OCI-LY7 (cell line): ENCODE results near the gene EXPH5. TPM values are rescaled to one million over a fixed set of nuclear protein-coding genes. Genes with fewer than 3 reads are reported as not detected.

ENCODE experiments used
- BruUV-seq: library from RNA; stranded (reverse); fragments of 400-500 nt; replicated peaks from 2 replicates; lab custom pipeline; 2021; lab: Mats Ljungman, UMichigan
- CTCF ChIA-PET: fragments of 300-600 bp; sonication (Branson Sonifier 250); formaldehyde crosslinking; loops from one replicate; lab custom pipeline; 2022; ENCODE audit warnings: antibody characterized with exemption; ENCODE audit not compliant: unreplicated experiment; lab: Charles Lee
- POLR2A ChIA-PET: fragments of 300-600 bp; sonication (Branson Sonifier 250); formaldehyde crosslinking; loops from one replicate; lab custom pipeline; 2022; ENCODE audit warnings: antibody characterized with exemption; lab: Charles Lee
- DNase-seq: peaks from one replicate; pipeline ENCODE4 v3.0.0-alpha.2; 2015; ENCODE audit warnings: low spot score
- H2AFZ ChIP-seq: fragments of 200-600 bp; sonication (generic), shearing (Covaris generic); 2 replicates; pipeline ENCODE4 v1.6.1; 2014; ENCODE audit warnings: mild to moderate bottlenecking, antibody characterized with exemption, low read length, moderate library complexity
- H3K27ac ChIP-seq: fragments of 200-600 bp; sonication (generic); 2 replicates; pipeline ENCODE4 v1.5.1; 2014; ENCODE audit warnings: mixed run types, low read depth, mild to moderate bottlenecking, moderate library complexity, low read length, inconsistent platforms; ENCODE audit not compliant: poor library complexity, severe bottlenecking
- H3K36me3 ChIP-seq: fragments of 200-600 bp; sonication (generic); 2 replicates; pipeline ENCODE4 v1.6.1; 2014; ENCODE audit warnings: mild to moderate bottlenecking, antibody characterized with exemption, low read length, moderate library complexity, mixed read lengths; ENCODE audit not compliant: insufficient read depth
- H3K4me1 ChIP-seq: fragments of 200-600 bp; sonication (generic); 2 replicates; pipeline ENCODE4 v1.5.1; 2014; ENCODE audit warnings: mild to moderate bottlenecking, low read length; ENCODE audit not compliant: insufficient read depth, poor library complexity, severe bottlenecking
- H3K4me2 ChIP-seq: fragments of 200-600 bp; sonication (generic); 2 replicates; pipeline ENCODE4 v1.6.1; 2014; ENCODE audit warnings: mild to moderate bottlenecking, low read length
- H3K4me3 ChIP-seq: fragments of 200-600 bp; sonication (generic); 2 replicates; pipeline ENCODE4 v1.5.1; 2014; ENCODE audit warnings: mild to moderate bottlenecking, low read depth, low read length; ENCODE audit not compliant: poor library complexity, severe bottlenecking
- H3K79me2 ChIP-seq: fragments of 200-600 bp; sonication (generic); 2 replicates; pipeline ENCODE4 v1.6.1; 2016; ENCODE audit warnings: low read depth, mild to moderate bottlenecking, low read length, moderate library complexity, mixed read lengths; ENCODE audit not compliant: insufficient read depth
- H3K9me2 ChIP-seq: fragments of 200-600 bp; sonication (generic); 2 replicates; pipeline ENCODE4 v1.6.1; 2016; ENCODE audit warnings: mild to moderate bottlenecking, low read length, mixed read lengths; ENCODE audit not compliant: insufficient read depth
- H3K9me3 ChIP-seq: fragments of 200-600 bp; sonication (generic); 2 replicates; pipeline ENCODE4 v1.6.1; 2014; ENCODE audit warnings: mild to moderate bottlenecking, mixed run types, low read length, mixed read lengths
- H4K20me1 ChIP-seq: fragments of 200-600 bp; sonication (generic); 2 replicates; pipeline ENCODE4 v1.6.1; 2014; ENCODE audit warnings: mild to moderate bottlenecking, antibody characterized with exemption, low read length, moderate library complexity, mixed read lengths; ENCODE audit not compliant: insufficient read depth
- EZH2phosphoT487 ChIP-seq: fragments of 200-600 bp; sonication (generic); IDR thresholded peaks from 2 replicates; pipeline ENCODE4 v1.6.1; 2018; ENCODE audit warnings: low read depth, borderline replicate concordance, mild to moderate bottlenecking, mixed run types, antibody characterized with exemption, low read length, moderate library complexity, mixed read lengths
- intact Hi-C: fragments of 100-400 bp; cut with micrococcal nuclease; formaldehyde crosslinking; loops from one replicate; pipeline ENCODE4 v1.10.0; 2022; ENCODE audit not compliant: unreplicated experiment
- total RNA-seq, 2 experiments: library from RNA; depleted of rRNA in 1 of 2; stranded (reverse); fragments of >200 nt in 1 of 2; shearing (Covaris generic) in 1 of 2; gene quantifications; 2 replicates each; pipeline ENCODE4 v1.2.3, GENCODE V29; 2014 to 2022
- TF ChIP-seq, protein P1 (sequence below): fragments of 200-600 bp; sonication (generic); conservative IDR thresholded peaks from 2 replicates; pipeline ENCODE4 v1.5.1; 2014; ENCODE audit warnings: mild to moderate bottlenecking, antibody characterized with exemption, low read length, moderate library complexity, mixed read lengths

Gene EXPH5
- total RNA-seq, 2 experiments from 2014 or later = not detected

DNA sequence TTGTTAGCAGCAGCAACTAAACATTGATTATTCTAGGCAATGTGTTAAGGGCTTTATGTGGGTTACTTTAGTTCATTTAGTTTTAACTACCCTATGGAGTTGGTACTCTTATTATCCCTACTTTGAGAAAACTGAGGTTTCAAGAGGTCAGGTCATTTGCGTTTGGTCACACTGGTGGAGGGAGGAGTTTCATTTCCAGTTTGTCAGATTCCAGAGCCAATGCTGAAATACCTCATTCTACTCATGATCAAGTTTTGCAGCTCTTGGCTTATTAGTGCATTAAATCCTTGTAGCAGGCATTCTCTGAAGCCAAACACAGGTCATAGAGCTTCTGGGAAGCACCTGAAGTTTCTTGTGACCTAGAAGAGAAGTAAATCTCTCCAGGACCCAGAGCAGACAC lies 71.2 kb downstream of the EXPH5 start:
- Histone ChIP-seq H3K4me1 (no peaks in the 10 kb centered on the region), H3K79me2 (no peaks in the 10 kb centered on the region), H3K4me3 (no peak overlapping the region), H3K27ac (no peak overlapping the region), H4K20me1 (no peaks in the 10 kb centered on the region), H2AFZ (no peak overlapping the region), H3K36me3 (no peaks in the 10 kb centered on the region), H3K9me3 (no peaks in the 10 kb centered on the region), H3K4me2 (no peak overlapping the region), H3K9me2 (no peaks in the 10 kb centered on the region)
- ChIA-PET CTCF (no interaction called here), POLR2A (no interaction called here)
- BruUV-seq = no TSS peak
- no peak for DNase-seq
- TF ChIP-seq EZH2phosphoT487 = no peak
- TF ChIP-seq, protein P1, sequence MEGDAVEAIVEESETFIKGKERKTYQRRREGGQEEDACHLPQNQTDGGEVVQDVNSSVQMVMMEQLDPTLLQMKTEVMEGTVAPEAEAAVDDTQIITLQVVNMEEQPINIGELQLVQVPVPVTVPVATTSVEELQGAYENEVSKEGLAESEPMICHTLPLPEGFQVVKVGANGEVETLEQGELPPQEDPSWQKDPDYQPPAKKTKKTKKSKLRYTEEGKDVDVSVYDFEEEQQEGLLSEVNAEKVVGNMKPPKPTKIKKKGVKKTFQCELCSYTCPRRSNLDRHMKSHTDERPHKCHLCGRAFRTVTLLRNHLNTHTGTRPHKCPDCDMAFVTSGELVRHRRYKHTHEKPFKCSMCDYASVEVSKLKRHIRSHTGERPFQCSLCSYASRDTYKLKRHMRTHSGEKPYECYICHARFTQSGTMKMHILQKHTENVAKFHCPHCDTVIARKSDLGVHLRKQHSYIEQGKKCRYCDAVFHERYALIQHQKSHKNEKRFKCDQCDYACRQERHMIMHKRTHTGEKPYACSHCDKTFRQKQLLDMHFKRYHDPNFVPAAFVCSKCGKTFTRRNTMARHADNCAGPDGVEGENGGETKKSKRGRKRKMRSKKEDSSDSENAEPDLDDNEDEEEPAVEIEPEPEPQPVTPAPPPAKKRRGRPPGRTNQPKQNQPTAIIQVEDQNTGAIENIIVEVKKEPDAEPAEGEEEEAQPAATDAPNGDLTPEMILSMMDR = no peak
- intact Hi-C loops = no loop called here

DNA sequence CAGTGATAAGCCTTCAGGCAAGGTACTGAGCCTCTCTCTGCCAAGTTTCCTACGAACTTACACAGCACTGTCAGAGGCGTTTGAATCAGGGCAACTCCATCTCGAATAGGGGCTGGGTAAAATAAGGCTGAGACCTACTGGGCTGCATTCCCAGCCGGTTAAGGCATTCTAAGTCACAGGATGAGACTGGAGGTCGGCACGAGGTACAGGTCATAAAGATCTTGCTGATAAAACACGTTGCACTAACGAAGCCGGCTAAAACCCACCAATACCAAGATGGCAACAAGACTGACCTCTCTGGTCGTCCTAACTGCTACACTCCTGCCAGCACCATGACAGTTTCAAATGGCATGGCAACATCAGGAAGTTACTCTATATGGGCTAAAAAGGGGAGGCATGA lies 75.0 kb downstream of the EXPH5 start:
- H3K4me2 ChIP-seq = no peak overlapping the region
- no peaks in the 10 kb centered on the region for H3K36me3 ChIP-seq
- intact Hi-C loops = no loop called here
- H2AFZ ChIP-seq = no peak overlapping the region
- H3K4me3 ChIP-seq = no peak overlapping the region
- no peaks in the 10 kb centered on the region for H3K4me1 ChIP-seq
- TF ChIP-seq, protein P1 = no peak
- no peak for TF ChIP-seq EZH2phosphoT487
- no peaks in the 10 kb centered on the region for H4K20me1 ChIP-seq
- H3K79me2 ChIP-seq = no peaks in the 10 kb centered on the region
- H3K9me2 ChIP-seq = no peaks in the 10 kb centered on the region
- H3K27ac ChIP-seq = no peak overlapping the region
- no peak for DNase-seq
- no peaks in the 10 kb centered on the region for H3K9me3 ChIP-seq
- ChIA-PET POLR2A (no interaction called here), CTCF (no interaction called here)
- no TSS peak for BruUV-seq

DNA sequence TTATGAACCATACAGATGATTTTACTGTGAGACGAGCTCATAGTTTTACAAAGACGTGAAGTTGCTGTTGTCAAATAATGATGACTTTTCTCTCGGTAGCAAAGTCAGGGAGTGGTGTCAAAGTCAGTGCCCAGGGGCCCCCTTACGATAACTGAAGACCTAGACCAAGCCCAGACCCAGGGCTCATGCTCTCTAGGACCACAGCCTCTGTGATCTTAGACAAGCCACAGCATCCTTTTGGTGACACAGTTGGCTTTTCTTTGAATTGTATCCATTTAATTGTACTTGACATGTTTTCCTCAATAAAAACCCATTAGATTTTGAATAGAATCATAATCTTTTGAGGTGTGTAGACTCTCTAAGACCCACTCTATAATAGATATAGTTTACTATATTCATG lies 77.4 kb downstream of the EXPH5 start:
- no peak for DNase-seq
- no peaks in the 10 kb centered on the region for H4K20me1 ChIP-seq
- no peak overlapping the region for H2AFZ ChIP-seq
- ChIA-PET CTCF (interaction anchor here (0.5 kb wide), 1 partner anchor 56 kb away, joined by 4 read pairs; no protein-coding TSS in a partner anchor), POLR2A (interaction anchor here (0.6 kb wide), 1 partner anchor 368 kb away, joined by 3 read pairs; no protein-coding TSS in a partner anchor)
- H3K4me3 ChIP-seq = no peak overlapping the region
- no peaks in the 10 kb centered on the region for H3K79me2 ChIP-seq
- H3K36me3 ChIP-seq = no peaks in the 10 kb centered on the region
- H3K27ac ChIP-seq = no peak overlapping the region
- no peaks in the 10 kb centered on the region for H3K9me3 ChIP-seq
- TF ChIP-seq, protein P1 = no peak
- no peak for TF ChIP-seq EZH2phosphoT487
- BruUV-seq = no TSS peak
- intact Hi-C loops = no loop called here
- no peak overlapping the region for H3K4me2 ChIP-seq
- H3K9me2 ChIP-seq = no peaks in the 10 kb centered on the region
- no peaks in the 10 kb centered on the region for H3K4me1 ChIP-seq
